GM12878 (cell line): ENCODE results near the gene C1orf74. TPM values are rescaled to one million over a fixed set of nuclear protein-coding genes. Genes with fewer than 3 reads are reported as not detected.

Experiments used
- ATAC-seq: fragments of 200-7000 bp; cut with Tn5 transposase; 3 replicates; pipeline ENCODE4 v1.9.1; 2020; ENCODE audit warnings: mild to moderate bottlenecking, moderate library complexity
- BruUV-seq: library from RNA; stranded (reverse); fragments of 400-500 nt; replicated peaks from 2 replicates; lab custom pipeline; 2021; lab: Mats Ljungman, UMichigan
- CTCF ChIA-PET: fragments of 300-600 bp; sonication (Branson Sonifier 250); formaldehyde crosslinking; extraction: SDS; loops from one replicate; lab custom pipeline; 2021; ENCODE audit warnings: inconsistent platforms; lab: Yijun Ruan, JAX
- POLR2A ChIA-PET: fragments of 350-600 bp; formaldehyde crosslinking; extraction: SDS; loops from one replicate; lab custom pipeline; 2021; ENCODE audit warnings: inconsistent platforms; lab: Charles Lee
- RAD21 ChIA-PET: fragments of 300-600 bp; sonication (Branson Sonifier 250); formaldehyde crosslinking; loops from one replicate; lab custom pipeline; 2023; ENCODE audit warnings: antibody characterized with exemption; ENCODE audit not compliant: unreplicated experiment; lab: Charles Lee
- SMC1A ChIA-PET: fragments of 300-600 bp; sonication (Branson Sonifier 250); formaldehyde crosslinking; loops from one replicate; lab custom pipeline; 2023; ENCODE audit not compliant: unreplicated experiment, uncharacterized antibody; lab: Charles Lee
- DNase-seq: peaks from one replicate; pipeline ENCODE4 v3.0.0-alpha.2; 2011; ENCODE audit warnings: low read depth, low spot score
- FAIRE-seq: peaks from 3 replicates; lab custom pipeline; 2011; peaks lifted over from hg19 to GRCh38; lab: Jason Lieb, UNC
- H2AFZ ChIP-seq: 2 replicates; pipeline ENCODE4 v1.6.0; 2011; ENCODE audit warnings: low read depth, low read length, control low read depth; ENCODE audit not compliant: control insufficient read depth
- H3K27ac ChIP-seq: 2 replicates; pipeline ENCODE4 v1.5.1; 2011; ENCODE audit warnings: control low read depth; ENCODE audit not compliant: control insufficient read depth, insufficient read depth
- H3K27me3 ChIP-seq, 2 experiments: replicated peaks in 1 of 2; 2 replicates each; pipeline versions ENCODE4 v1.6.0 to v1.6.1; 2011; ENCODE audit warnings: low read length in 1 of 2; ENCODE audit not compliant: control insufficient read depth in 2 of 2, insufficient read depth in 2 of 2
- H3K36me3 ChIP-seq, 2 experiments: 2 replicates each; pipeline ENCODE4 v1.5.1; 2011; ENCODE audit warnings: low read length in 1 of 2; ENCODE audit not compliant: control insufficient read depth in 2 of 2, insufficient read depth in 2 of 2
- H3K4me1 ChIP-seq: 2 replicates; pipeline ENCODE4 v1.6.1; 2011; ENCODE audit warnings: mild to moderate bottlenecking, low read length, moderate library complexity, mixed read lengths; ENCODE audit not compliant: control insufficient read depth, insufficient read depth
- H3K4me2 ChIP-seq: 2 replicates; pipeline ENCODE4 v1.6.0; 2011; ENCODE audit warnings: control low read depth; ENCODE audit not compliant: control insufficient read depth, insufficient read depth
- H3K4me3 ChIP-seq: fragments of 200-600 bp; sonication (generic); 2 replicates; pipeline ENCODE4 v1.5.1; 2016
- H3K79me2 ChIP-seq: 2 replicates; pipeline ENCODE4 v1.6.0; 2011; ENCODE audit warnings: low read length; ENCODE audit not compliant: control insufficient read depth, insufficient read depth
- H3K9ac ChIP-seq: 2 replicates; pipeline ENCODE4 v1.8.0; 2011; ENCODE audit warnings: low read length, control low read depth, mixed read lengths; ENCODE audit not compliant: control insufficient read depth, insufficient read depth
- H3K9me3 ChIP-seq: replicated peaks from 3 replicates; pipeline ENCODE4 v1.5.1; 2011; ENCODE audit warnings: mild to moderate bottlenecking, low read length; ENCODE audit not compliant: control insufficient read depth, insufficient read depth
- H4K20me1 ChIP-seq: 2 replicates; pipeline ENCODE4 v1.6.0; 2011; ENCODE audit not compliant: control insufficient read depth, insufficient read depth
- BACH1 ChIP-seq: fragments of 450-650 bp; IDR thresholded peaks from 2 replicates; pipeline ENCODE4 v1.6.1; 2017; ENCODE audit warnings: mild to moderate bottlenecking, borderline replicate concordance
- CEBPB ChIP-seq, 2 experiments: fragments of 150-350 bp in 1 of 2; IDR thresholded peaks; 2 replicates each; pipeline ENCODE4 v1.6.1; 2012 to 2014; ENCODE audit warnings: low read depth in 2 of 2, low read length in 2 of 2, borderline replicate concordance in 1 of 2, inconsistent platforms in 1 of 2
- CHD1 ChIP-seq: IDR thresholded peaks from 2 replicates; pipeline ENCODE4 v1.6.1; 2012; ENCODE audit warnings: low read depth, low read length, improper control_type of control experiment
- CHD4 ChIP-seq: fragments of 200-600 bp; sonication (generic); IDR thresholded peaks from 2 replicates; pipeline ENCODE4 v1.6.1; 2016; ENCODE audit warnings: mild to moderate bottlenecking
- CREB1 ChIP-seq: IDR thresholded peaks from 2 replicates; pipeline ENCODE4 v1.6.1; 2012; ENCODE audit warnings: low read depth, mild to moderate bottlenecking, inconsistent platforms
- CREM ChIP-seq: IDR thresholded peaks from 2 replicates; pipeline ENCODE4 v1.6.1; 2014; ENCODE audit warnings: antibody characterized with exemption, low read depth
- FOS ChIP-seq: IDR thresholded peaks from 3 replicates; pipeline ENCODE4 v1.6.1; 2011; ENCODE audit warnings: borderline replicate concordance; ENCODE audit not compliant: insufficient read length; ENCODE audit errors: extremely low read depth
- GABPA ChIP-seq: IDR thresholded peaks from 2 replicates; pipeline ENCODE4 v1.6.1; 2014; ENCODE audit warnings: antibody characterized with exemption, low read depth, mild to moderate bottlenecking, inconsistent platforms
- RAD21 ChIP-seq: IDR thresholded peaks from 2 replicates; pipeline ENCODE4 v1.6.1; 2011; ENCODE audit warnings: mild to moderate bottlenecking, low read depth, low read length, moderate library complexity; ENCODE audit not compliant: insufficient read depth
- RB1 ChIP-seq: fragments of 450-650 bp; formaldehyde crosslinking; IDR thresholded peaks from 2 replicates; pipeline ENCODE4 v1.6.1; 2017; ENCODE audit warnings: mild to moderate bottlenecking, borderline replicate concordance
- SMAD1 ChIP-seq: fragments of 450-650 bp; IDR thresholded peaks from 2 replicates; pipeline ENCODE4 v1.6.1; 2018; ENCODE audit warnings: mild to moderate bottlenecking, low read depth; ENCODE audit not compliant: partially characterized antibody
- SMAD5 ChIP-seq: IDR thresholded peaks from 2 replicates; pipeline ENCODE4 v1.6.1; 2016; ENCODE audit warnings: antibody characterized with exemption, low read depth
- SMARCA5 ChIP-seq: fragments of 450-650 bp; IDR thresholded peaks from 2 replicates; pipeline ENCODE4 v1.6.1; 2017; ENCODE audit warnings: mild to moderate bottlenecking
- USF2 ChIP-seq: IDR thresholded peaks from 2 replicates; pipeline ENCODE4 v1.6.1; 2011; ENCODE audit warnings: low read depth, low read length, improper control_type of control experiment, borderline replicate concordance
- ZBTB33 ChIP-seq: fragments of 450-650 bp; IDR thresholded peaks from 2 replicates; pipeline ENCODE4 v1.6.1; 2017; ENCODE audit warnings: mild to moderate bottlenecking
- ZNF217 ChIP-seq: fragments of 450-650 bp; IDR thresholded peaks from 2 replicates; pipeline ENCODE4 v1.6.1; 2017; ENCODE audit warnings: antibody characterized with exemption, mild to moderate bottlenecking
- WGBS: methylation state at CpG from one replicate; pipeline ENCODE4 v1.1.6; 2016; ENCODE audit warnings: low lambda C conversion rate; ENCODE audit not compliant: insufficient replicate concordance, insufficient coverage; ENCODE audit errors: missing lambda C conversion rate; 5-methylcytosine and 5-hydroxymethylcytosine counted together
- in situ Hi-C: fragments of 300-500 bp; cut with MboI; formaldehyde crosslinking; loops from 9 replicates; pipeline ENCODE4 v1.14.3; 2018; ENCODE audit warnings: mixed read lengths
- intact Hi-C: fragments of 100-400 bp; cut with micrococcal nuclease; formaldehyde crosslinking; loops from one replicate; pipeline ENCODE4 v1.14.2; 2022; ENCODE audit not compliant: unreplicated experiment
- polyA plus RNA-seq, 11 experiments: library from polyadenylated mRNA; depleted of rRNA in 4 of 11; unstranded in 6 of 11; stranded (reverse) in 5 of 11; fragments of >200 nt; fragmentation: Nextera tagmentation in 4 of 11; fragmentation: Illumina TruSeq in 1 of 11; extraction: Ambion mirVana in 4 of 11; extraction: Trizol in 1 of 11; gene quantifications; 1 replicate in 1 of 11; 2 replicates in 10 of 11; pipeline versions ENCODE4 v1.2.1 to v1.2.3, GENCODE V29; 2011 to 2016; ENCODE audit warnings: inconsistent platforms in 2 of 11, missing spikeins in 2 of 11, low read depth in 1 of 11
- total RNA-seq, 4 experiments: library from RNA; depleted of rRNA in 3 of 4; stranded (reverse); fragments of >200 nt in 3 of 4; fragmentation: Illumina TruSeq in 1 of 4; extraction: Trizol in 1 of 4; gene quantifications; 2 replicates each; pipeline versions ENCODE4 v1.2.1 to v1.2.3, GENCODE V29; 2013 to 2021

The C1orf74 gene
- total and polyA plus RNA-seq, 10 of the 15 experiments (the other 5 are each of a cell fraction or from before 2014, with no cell fraction given), result 3.1 to 5.5 (median 3.6) TPM

GRCh38 chr1:209791920-209792319 is 7.6 kb upstream of the C1orf74 start:
- POLR2A ChIA-PET, result interaction anchor here (1.2 kb wide), 1 partner anchor 17 kb away, joined by 3 read pairs; no protein-coding TSS in a partner anchor
- no TSS peak for BruUV-seq
- Histone ChIP-seq H3K4me2 (no peak overlapping the region), H3K9me3 (no peaks in the 10 kb centered on the region), H3K27ac (no peak overlapping the region), H3K9ac (no peak overlapping the region), H3K79me2 (no peaks in the 10 kb centered on the region), H3K36me3 (no peaks in the 10 kb centered on the region), H3K27me3 (peaks cover 5 to 7% of the 10 kb centered on the region in 2 experiments; a peak in 3 of 4 replicates), H2AFZ (no peak overlapping the region), H3K4me1 (no peaks in the 10 kb centered on the region), H4K20me1 (no peaks in the 10 kb centered on the region), H3K4me3 (no peak overlapping the region)
- WGBS, result 0% methylated on average over 1 of the region's 1 CpG
- SMC1A ChIA-PET, result interaction anchor here (0.8 to 2.5 kb wide), 5 partner anchors 8 to 32 kb away, joined by 3 to 8 read pairs (median 4); no protein-coding TSS in a partner anchor
- RAD21 ChIA-PET, result interaction anchor here (2.0 kb wide), 1 partner anchor 9 kb away, joined by 4 read pairs; no protein-coding TSS in a partner anchor
- TF ChIP-seq FOS, result no peak
- no peak for TF ChIP-seq ZBTB33
- no peak for TF ChIP-seq USF2
- no peak for TF ChIP-seq CREM
- no peak for TF ChIP-seq GABPA
- TF ChIP-seq SMAD1, result no peak
- no peak for TF ChIP-seq SMARCA5
- TF ChIP-seq CHD4, result no peak
- no peak for TF ChIP-seq SMAD5
- TF ChIP-seq ZNF217, result no peak
- TF ChIP-seq BACH1, result no peak
- no peak for TF ChIP-seq RB1
- TF ChIP-seq RAD21, result no peak
- TF ChIP-seq CEBPB (IDR thresholded peaks at IDR 0.05; ENCODE audit: borderline replicate concordance in 1 of 2, low read depth in 2 of 2, low read length in 2 of 2), result no peak
- no peak for TF ChIP-seq CREB1
- no peak for TF ChIP-seq CHD1
- CTCF ChIA-PET, result interaction anchor here (0.6 to 1.1 kb wide), 3 partner anchors 20 to 31 kb away, joined by 3 to 5 read pairs (median 4); no protein-coding TSS in a partner anchor
- DNase-seq (no peak), FAIRE-seq (no peak), ATAC-seq (no peak)
- in situ Hi-C loops (no loop called here), intact Hi-C loops (no loop called here)
